H9 (cell line): Measurements from ENCODE around the gene ZBTB22. TPM values are rescaled to one million over a fixed set of nuclear protein-coding genes. Genes with fewer than 3 reads are reported as not detected.

Experiments
- DNase-seq: peaks from one replicate; pipeline ENCODE4 v3.0.0-alpha.2; 2017
- H2AFZ ChIP-seq: one replicate; pipeline ENCODE4 v1.6.1; 2013; ENCODE audit warnings: mild to moderate bottlenecking, low read length, control low read depth, moderate library complexity
- H2AK5ac ChIP-seq: 2 replicates; pipeline ENCODE4 v1.6.1; 2013; ENCODE audit warnings: low read length, control low read depth, mixed read lengths; ENCODE audit not compliant: insufficient read length
- H2BK120ac ChIP-seq: one replicate; pipeline ENCODE4 v1.6.1; 2013; ENCODE audit warnings: low read depth, mild to moderate bottlenecking, low read length, control low read depth, inconsistent platforms; ENCODE audit not compliant: poor library complexity, severe bottlenecking
- H2BK12ac ChIP-seq: 2 replicates; pipeline ENCODE4 v1.6.1; 2013; ENCODE audit warnings: low read length, control low read depth, mixed read lengths, low read depth; ENCODE audit not compliant: insufficient read length
- H2BK15ac ChIP-seq: 2 replicates; pipeline ENCODE4 v1.6.1; 2013; ENCODE audit warnings: low read depth, low read length, control low read depth
- H2BK20ac ChIP-seq: one replicate; pipeline ENCODE4 v1.6.1; 2013; ENCODE audit warnings: low read depth, mild to moderate bottlenecking, low read length, control low read depth, inconsistent platforms; ENCODE audit not compliant: poor library complexity, severe bottlenecking
- H2BK5ac ChIP-seq: 2 replicates; pipeline ENCODE4 v1.6.1; 2013; ENCODE audit warnings: low read length, control low read depth, mixed read lengths; ENCODE audit not compliant: insufficient read length
- H3K14ac ChIP-seq: 2 replicates; pipeline ENCODE4 v1.6.1; 2013; ENCODE audit warnings: low read length, control low read depth; ENCODE audit not compliant: insufficient read depth
- H3K18ac ChIP-seq: 2 replicates; pipeline ENCODE4 v1.6.1; 2013; ENCODE audit warnings: low read depth, mild to moderate bottlenecking, mixed read lengths, low read length, control low read depth; ENCODE audit not compliant: insufficient read length
- H3K23ac ChIP-seq: 2 replicates; pipeline ENCODE4 v1.6.1; 2013; ENCODE audit warnings: low read length, control low read depth, mixed read lengths, low read depth; ENCODE audit not compliant: insufficient read length
- H3K23me2 ChIP-seq: 2 replicates; pipeline ENCODE4 v1.6.1; 2013; ENCODE audit warnings: low read depth, mild to moderate bottlenecking, mixed read lengths, low read length, control low read depth; ENCODE audit not compliant: insufficient read length, poor library complexity, severe bottlenecking
- H3K27ac ChIP-seq: 2 replicates; pipeline ENCODE4 v1.5.1; 2013; ENCODE audit warnings: low read length, control low read depth, mixed read lengths, low read depth; ENCODE audit not compliant: insufficient read length
- H3K27me3 ChIP-seq: 2 replicates; pipeline ENCODE4 v1.6.1; 2013; ENCODE audit warnings: low read length, control low read depth, inconsistent platforms; ENCODE audit not compliant: insufficient read depth
- H3K4ac ChIP-seq: 2 replicates; pipeline ENCODE4 v1.6.1; 2013; ENCODE audit warnings: low read depth, mild to moderate bottlenecking, control low read depth, inconsistent platforms, low read length, moderate library complexity
- H3K4me1 ChIP-seq: 2 replicates; pipeline ENCODE4 v1.6.1; 2013; ENCODE audit warnings: low read length, control low read depth, inconsistent platforms; ENCODE audit not compliant: insufficient read depth
- H3K4me2 ChIP-seq: 2 replicates; pipeline ENCODE4 v1.6.1; 2013; ENCODE audit warnings: low read length, control low read depth, mixed read lengths; ENCODE audit not compliant: insufficient read length, insufficient read depth
- H3K56ac ChIP-seq: 2 replicates; pipeline ENCODE4 v1.6.1; 2013; ENCODE audit warnings: low read depth, mild to moderate bottlenecking, mixed read lengths, low read length, control low read depth; ENCODE audit not compliant: insufficient read length
- H3K79me1 ChIP-seq: 2 replicates; pipeline ENCODE4 v1.6.1; 2013; ENCODE audit warnings: low read depth, mild to moderate bottlenecking, moderate library complexity, low read length, control low read depth, inconsistent platforms; ENCODE audit not compliant: insufficient read depth, poor library complexity, severe bottlenecking
- H3K79me2 ChIP-seq: 2 replicates; pipeline ENCODE4 v1.6.1; 2013; ENCODE audit warnings: low read length, control low read depth, inconsistent platforms; ENCODE audit not compliant: insufficient read depth
- H3K9ac ChIP-seq: 2 replicates; pipeline ENCODE4 v1.6.1; 2013; ENCODE audit warnings: low read length, control low read depth, mixed read lengths; ENCODE audit not compliant: insufficient read length; ENCODE audit errors: extremely low read depth
- H3K9me3 ChIP-seq: one replicate; pipeline ENCODE4 v1.6.1; 2013; ENCODE audit warnings: low read depth, low read length, inconsistent platforms; ENCODE audit not compliant: control insufficient read depth
- H3T11ph ChIP-seq: one replicate; pipeline ENCODE4 v1.6.1; 2013; ENCODE audit warnings: mild to moderate bottlenecking, low read length, control low read depth, inconsistent platforms
- H4K20me1 ChIP-seq: one replicate; pipeline ENCODE4 v1.6.1; 2013; ENCODE audit not compliant: control insufficient read depth, insufficient read length, insufficient read depth
- H4K5ac ChIP-seq: 2 replicates; pipeline ENCODE4 v1.6.1; 2013; ENCODE audit warnings: low read depth, mild to moderate bottlenecking, mixed read lengths, low read length, control low read depth; ENCODE audit not compliant: insufficient read length
- H4K8ac ChIP-seq: replicated peaks from 2 replicates; pipeline ENCODE4 v1.6.1; 2013; ENCODE audit warnings: low read length, control low read depth, mixed read lengths, low read depth; ENCODE audit not compliant: insufficient read length
- H4K91ac ChIP-seq: 2 replicates; pipeline ENCODE4 v1.6.1; 2013; ENCODE audit warnings: low read depth, mild to moderate bottlenecking, moderate library complexity, mixed read lengths, low read length, control low read depth; ENCODE audit not compliant: insufficient read length
- H3K27ac Mint-ChIP-seq, 3 experiments: 2 replicates in 2 of 3; 3 replicates in 1 of 3; pipeline ENCODE4 v1.8.0; 2020 to 2021; ENCODE audit warnings: mixed read lengths in 3 of 3, mild to moderate bottlenecking in 1 of 3, moderate library complexity in 1 of 3
- H3K27me3 Mint-ChIP-seq: 2 replicates; pipeline ENCODE4 v1.8.0; 2021; ENCODE audit warnings: low read depth, mild to moderate bottlenecking, moderate library complexity, mixed read lengths
- H3K36me3 Mint-ChIP-seq, 3 experiments: 2 replicates in 2 of 3; 3 replicates in 1 of 3; pipeline ENCODE4 v1.8.0; 2020 to 2021; ENCODE audit warnings: low read depth in 3 of 3, mixed read lengths in 3 of 3; ENCODE audit not compliant: insufficient read depth in 1 of 3
- H3K4me1 Mint-ChIP-seq, 2 experiments: 2 replicates each; pipeline ENCODE4 v1.8.0; 2020; ENCODE audit warnings: mixed read lengths in 2 of 2
- H3K4me3 Mint-ChIP-seq, 2 experiments: 2 replicates in 1 of 2; 3 replicates in 1 of 2; pipeline ENCODE4 v1.8.0; 2020 to 2021; ENCODE audit warnings: mild to moderate bottlenecking in 2 of 2, mixed read lengths in 2 of 2, moderate library complexity in 1 of 2
- H3K9me3 Mint-ChIP-seq, 2 experiments: 2 replicates in 1 of 2; 3 replicates in 1 of 2; pipeline ENCODE4 v1.8.0; 2020; ENCODE audit warnings: mild to moderate bottlenecking in 2 of 2, mixed read lengths in 2 of 2, moderate library complexity in 1 of 2
- CTCF ChIP-seq: fragments of 200-600 bp; sonication (generic); conservative IDR thresholded peaks from 3 replicates; pipeline ENCODE4 v1.8.0; 2021; ENCODE audit warnings: antibody characterized with exemption, mild to moderate bottlenecking
- WGBS: extraction: QIAGEN DNeasy Blood & Tissue Kit; methylation state at CpG from one replicate; pipeline ENCODE4 v1.1.7; 2013; ENCODE audit warnings: missing lambda C conversion rate, low lambda C conversion rate, mixed read lengths; ENCODE audit not compliant: insufficient read length; ENCODE audit errors: extremely low coverage; 5-methylcytosine and 5-hydroxymethylcytosine counted together
- total RNA-seq: library from RNA; stranded (reverse); gene quantifications from 2 replicates; pipeline ENCODE4 v1.2.1, GENCODE V29; 2021

ZBTB22 gene
- total RNA-seq, 1 experiment from 2014 or later, result 8.1 TPM

- peak overlapping the region; percentile 46 for H3K9ac ChIP-seq
- no peaks in the 10 kb centered on the region; a peak in 1 of 5 replicates for H3K9me3 Mint-ChIP-seq
- no peaks in the 10 kb centered on the region; the same call in 1 of the 2 replicates for H3K27me3 Mint-ChIP-seq
- H2BK120ac ChIP-seq, result no peak overlapping the region
- no peak overlapping the region for H3T11ph ChIP-seq
- no peak overlapping the region for H2BK15ac ChIP-seq
- peaks cover 13% of the 10 kb centered on the region for H3K23me2 ChIP-seq
- no peak for TF ChIP-seq CTCF
- H2AFZ ChIP-seq, result no peak overlapping the region
- no peaks in the 10 kb centered on the region for H4K20me1 ChIP-seq
- H3K79me1 ChIP-seq, result no peaks in the 10 kb centered on the region
- no peaks in the 10 kb centered on the region; the same call in 1 of the 2 replicates for H3K4me1 ChIP-seq
- no peaks in the 10 kb centered on the region for H3K9me3 ChIP-seq
- no peak overlapping the region for H4K8ac ChIP-seq
- peak overlapping the region; percentile 85 for H3K4me2 ChIP-seq
- H3K79me2 ChIP-seq, result peaks cover 23% of the 10 kb centered on the region; the same call in 1 of the 2 replicates
- H3K27ac Mint-ChIP-seq, result peak overlapping the region; percentile 79 to 100 (median 97)
- H2BK20ac ChIP-seq, result no peak overlapping the region
- no peak overlapping the region for H2BK12ac ChIP-seq
- H3K36me3 Mint-ChIP-seq, result peaks cover 36 to 62% (median 52%) of the 10 kb centered on the region in 3 experiments
- no peak overlapping the region for H3K14ac ChIP-seq
- H3K27me3 ChIP-seq, result no peaks in the 10 kb centered on the region
- DNase-seq, result no peak
- H3K4ac ChIP-seq, result no peak overlapping the region
- H3K4me3 Mint-ChIP-seq, result peak overlapping the region; percentile 89 to 94
- H4K5ac ChIP-seq, result no peak overlapping the region
- H3K27ac ChIP-seq, result peak overlapping the region; percentile 11
- H2AK5ac ChIP-seq, result no peak overlapping the region
- H3K4me1 Mint-ChIP-seq, result peaks cover 35 to 51% of the 10 kb centered on the region in 2 experiments
- H3K23ac ChIP-seq, result no peak overlapping the region
- H4K91ac ChIP-seq, result no peak overlapping the region
- H3K56ac ChIP-seq, result no peak overlapping the region
- H2BK5ac ChIP-seq, result no peak overlapping the region
- WGBS, result no CpG with 5 or more reads among the region's 14 CpGs
- H3K18ac ChIP-seq, result no peak overlapping the region
These were observed 43.3 kb downstream of the ZBTB22 start for GRCh38 chr6:33273924-33274902.
